GM18867 (cell line): ENCODE measurements around the gene SPACA5B.
"Not testable (repeated sequence)": the region's sequence is repeated elsewhere in the genome, so short reads cannot be mapped to it uniquely, and the experiment has no call there.

ENCODE experiments used
- ATAC-seq: cut with Tn5 transposase; IDR thresholded peaks from one replicate; pipeline ENCODE4 v1.9.1; 2021; ENCODE audit warnings: mild to moderate bottlenecking, moderate library complexity; ENCODE audit not compliant: unreplicated experiment

Gene SPACA5B

DNA sequence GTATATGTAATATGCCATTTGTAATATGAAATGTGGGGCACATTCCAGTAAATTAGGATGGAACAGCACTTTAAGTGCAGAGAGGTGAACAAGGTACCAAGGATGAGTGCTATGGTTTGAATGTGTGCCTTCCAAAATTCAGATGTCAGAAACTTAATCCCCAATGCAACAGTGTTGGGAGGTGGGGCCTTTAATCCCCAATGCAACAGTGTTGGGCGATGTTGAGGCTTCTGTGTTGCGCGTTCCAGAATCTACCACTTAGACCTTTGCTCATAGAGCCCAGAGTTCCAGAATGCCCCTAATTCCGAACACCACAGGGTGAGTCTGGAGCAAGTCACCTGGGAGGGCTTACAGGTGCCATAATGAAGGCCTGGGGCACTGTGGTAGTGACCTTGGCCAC lies at the start of gene SPACA5B:
Gene SPACA5B, plus strand, starts transcription at position 301 of the 400 bp plus-strand sequence. Its CDS starts 62 bp downstream, at position 363.
- ATAC-seq = not testable (repeated sequence)

DNA sequence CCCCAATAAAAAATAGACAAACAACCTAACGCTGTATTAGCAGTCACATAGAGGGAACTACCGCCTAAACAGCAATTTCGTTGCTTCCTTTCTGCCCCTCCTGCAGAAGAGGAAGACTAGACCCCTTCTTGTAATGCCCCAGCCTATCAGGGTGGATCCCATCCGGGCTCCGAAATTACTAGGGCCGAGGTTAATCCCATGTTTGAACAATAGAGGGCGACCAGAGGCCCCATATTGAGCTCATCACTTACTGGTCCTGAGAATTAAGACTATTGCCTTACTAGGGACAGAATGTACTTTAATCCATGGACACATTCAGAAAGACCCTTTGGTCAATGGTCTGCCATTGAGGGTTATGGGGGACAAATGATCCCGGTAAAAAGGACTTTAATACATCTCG lies 47.2 kb upstream of the SPACA5B start:
- peak; percentile 79 for ATAC-seq

DNA sequence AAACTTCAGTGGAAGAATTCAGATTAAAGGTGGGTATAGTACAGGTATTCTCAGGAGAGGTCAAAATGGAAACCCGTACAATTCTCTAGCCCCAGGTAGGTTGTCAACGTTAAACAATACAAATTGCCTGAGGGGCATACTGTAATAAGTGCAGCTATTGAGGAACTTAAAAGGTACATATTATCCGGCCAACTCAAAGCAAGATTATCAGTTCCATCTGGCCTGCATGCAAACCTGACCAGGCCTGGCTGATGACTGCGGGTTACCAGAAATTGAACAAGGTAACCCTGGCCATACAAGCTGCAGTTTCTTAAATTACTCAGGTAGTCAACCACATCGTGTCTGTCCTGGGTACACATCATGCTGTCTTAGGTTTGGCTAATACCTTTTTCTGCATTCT lies 46.7 kb upstream of the SPACA5B start:
- ATAC-seq = no peak

DNA sequence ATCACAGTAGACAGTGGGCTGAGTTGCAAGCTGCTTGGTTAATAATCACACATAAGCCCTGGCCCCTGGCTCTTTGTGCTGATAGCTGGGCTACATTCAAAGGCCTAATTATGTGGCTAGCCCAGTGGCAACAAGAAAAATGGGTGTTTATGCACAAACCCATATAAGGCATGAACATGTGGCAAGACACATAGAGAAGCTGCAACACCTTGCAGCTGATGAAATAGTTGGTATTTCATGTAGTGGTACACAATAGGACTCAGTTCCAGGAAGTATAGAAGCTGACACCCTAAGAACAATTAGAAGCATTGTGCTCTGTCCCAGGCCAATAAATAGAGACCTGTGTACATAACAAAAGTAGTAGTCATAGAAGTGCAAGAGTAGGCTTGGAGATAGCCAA lies 44.3 kb upstream of the SPACA5B start:
- no peak for ATAC-seq

DNA sequence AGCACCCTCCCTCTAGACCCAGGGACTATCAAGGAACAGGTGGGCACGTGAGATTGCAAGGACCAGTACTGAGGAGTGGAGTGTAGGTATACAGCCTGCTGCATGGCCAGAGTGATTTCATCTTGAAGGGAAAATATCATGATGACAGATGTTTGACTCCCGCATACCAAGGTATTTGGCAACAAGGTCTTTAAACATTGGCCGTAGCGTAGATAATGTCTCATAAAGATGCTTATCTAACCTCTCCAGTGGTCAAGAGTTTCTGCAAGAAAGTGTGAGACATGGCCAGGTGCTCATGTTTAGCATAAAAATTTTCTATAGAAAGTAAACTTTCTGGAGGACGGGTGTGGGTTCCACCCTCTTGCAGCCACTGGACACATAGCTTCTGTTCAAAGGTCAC lies 40.3 kb upstream of the SPACA5B start:
- ATAC-seq = no peak

DNA sequence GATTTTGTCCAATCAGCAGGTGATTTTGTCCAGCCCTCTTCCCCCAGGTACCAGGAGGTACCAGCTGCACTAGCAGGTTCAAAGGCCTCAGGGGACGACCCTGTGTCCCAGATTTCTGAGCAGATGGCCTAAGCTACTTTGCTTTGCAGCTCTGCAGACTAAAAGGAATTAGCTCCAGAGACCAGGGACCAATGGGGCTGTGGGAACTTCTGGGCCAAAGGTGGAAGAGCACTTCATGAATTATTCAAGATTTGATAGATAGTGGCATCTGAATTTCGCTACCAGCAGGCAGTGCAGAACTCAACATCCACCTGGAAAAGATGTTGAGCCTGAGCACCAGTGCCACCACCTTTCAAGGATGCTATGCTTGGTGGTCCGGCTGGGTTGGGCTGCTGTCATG lies 37.9 kb upstream of the SPACA5B start:
- ATAC-seq = not testable (repeated sequence)

DNA sequence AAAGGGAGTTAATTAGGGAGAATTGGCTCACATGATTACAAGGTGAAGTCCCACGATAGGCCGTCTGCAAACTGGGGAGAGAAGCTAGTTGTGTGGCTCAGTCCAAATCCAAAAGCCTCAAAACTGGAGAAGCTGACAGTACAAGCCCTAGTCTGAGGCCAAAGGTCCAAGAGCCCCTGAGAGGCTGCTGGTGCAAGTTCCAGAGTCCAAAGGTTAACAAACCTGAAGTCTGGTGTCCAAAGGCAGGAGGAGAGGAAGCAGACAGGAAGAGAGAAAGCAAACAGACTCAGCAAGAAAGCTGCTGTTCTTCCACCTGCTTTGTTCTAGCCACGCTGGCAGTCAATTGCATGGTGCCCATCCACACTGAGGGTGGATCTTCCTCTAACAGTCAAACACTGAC lies 29.0 kb upstream of the SPACA5B start:
- ATAC-seq = no peak

DNA sequence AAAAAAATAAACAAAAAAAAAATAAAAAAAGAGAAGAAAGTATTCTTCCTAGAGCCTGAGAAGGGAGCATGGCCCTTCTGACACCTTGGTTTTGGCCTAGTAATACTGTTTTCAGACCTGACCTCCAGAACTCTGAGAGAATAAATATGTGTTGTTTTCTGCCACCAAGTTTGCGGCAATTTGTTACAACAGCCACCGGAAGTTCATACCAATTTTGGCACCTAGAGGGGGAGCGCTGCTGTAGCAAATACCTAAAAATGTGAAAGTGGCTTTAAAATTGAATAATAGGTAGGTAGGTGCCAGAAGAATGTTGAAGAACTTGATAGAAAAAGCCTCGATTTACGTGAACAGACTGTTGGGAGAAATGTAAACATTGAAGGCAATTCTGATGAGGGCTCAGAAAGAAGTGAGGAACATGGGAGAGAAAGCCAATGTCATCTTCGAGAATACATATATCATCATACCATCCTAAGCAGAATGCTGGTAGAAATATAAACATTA lies 27.5 kb upstream of the SPACA5B start:
- no peak for ATAC-seq

DNA sequence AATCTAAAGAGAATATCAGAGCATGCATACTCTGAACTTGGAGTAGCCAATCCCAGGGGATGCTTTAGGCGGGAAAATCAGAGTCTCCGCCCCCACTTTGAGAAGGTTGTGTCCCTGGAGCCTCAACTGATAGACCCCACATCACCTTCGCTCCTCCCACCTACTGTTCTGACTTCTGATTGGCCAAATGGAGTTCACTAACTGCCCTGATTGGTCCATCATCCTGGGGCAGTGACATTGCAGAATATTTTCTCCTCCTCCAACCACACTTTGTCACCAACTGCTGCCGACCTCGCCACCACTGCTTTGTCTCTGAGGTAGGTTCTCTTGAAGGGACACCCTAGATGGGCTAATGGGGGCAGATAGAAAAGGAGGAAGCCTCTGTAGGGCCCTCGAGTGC lies 22.7 kb upstream of the SPACA5B start:
- ATAC-seq = no peak

DNA sequence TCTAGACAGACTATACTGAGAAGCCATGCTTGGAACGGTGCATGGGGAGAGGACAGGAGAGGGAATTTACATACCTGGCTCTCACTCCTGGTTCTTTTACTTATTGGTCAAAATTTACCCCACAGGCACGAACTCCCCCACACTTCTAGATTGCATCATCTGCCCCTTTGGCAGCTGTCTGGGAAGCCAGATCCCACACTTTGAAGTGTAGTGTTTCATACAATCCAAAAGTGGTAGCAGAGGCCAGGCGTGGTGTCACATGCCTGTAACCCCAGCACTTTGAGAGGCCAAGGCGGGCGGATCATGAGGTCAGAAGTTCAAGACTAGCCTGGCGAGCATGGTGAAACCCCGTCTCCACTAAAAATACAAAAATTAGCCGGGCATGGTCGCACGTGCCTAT lies 5.1 kb upstream of the SPACA5B start:
- not testable (repeated sequence) for ATAC-seq

DNA sequence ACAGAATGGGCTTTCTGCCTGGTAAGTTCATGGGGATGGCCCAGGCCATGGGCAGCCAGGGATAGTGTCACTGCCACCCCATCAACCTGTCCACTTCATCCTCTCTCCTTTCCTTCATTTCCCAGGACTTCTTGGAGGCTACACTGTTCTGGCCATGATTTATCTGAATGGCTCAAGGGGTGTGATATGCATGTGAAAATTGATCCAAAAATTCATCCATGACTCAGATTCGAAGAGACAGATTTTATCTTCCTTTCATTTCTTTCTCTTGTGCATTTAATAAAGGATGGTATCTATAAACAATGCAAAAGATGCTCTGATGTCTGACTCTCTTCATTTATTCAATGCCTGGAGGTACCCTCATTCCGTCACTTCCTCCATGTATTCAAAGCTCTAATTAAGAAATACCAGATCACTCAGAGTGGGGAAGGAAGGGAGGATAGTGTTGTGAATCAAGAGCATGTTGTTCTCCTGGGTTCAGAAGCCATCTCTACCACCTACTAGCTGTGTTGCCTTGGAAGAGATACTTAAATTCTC lies 1.9 kb downstream of the SPACA5B start:
- not testable (repeated sequence) for ATAC-seq

DNA sequence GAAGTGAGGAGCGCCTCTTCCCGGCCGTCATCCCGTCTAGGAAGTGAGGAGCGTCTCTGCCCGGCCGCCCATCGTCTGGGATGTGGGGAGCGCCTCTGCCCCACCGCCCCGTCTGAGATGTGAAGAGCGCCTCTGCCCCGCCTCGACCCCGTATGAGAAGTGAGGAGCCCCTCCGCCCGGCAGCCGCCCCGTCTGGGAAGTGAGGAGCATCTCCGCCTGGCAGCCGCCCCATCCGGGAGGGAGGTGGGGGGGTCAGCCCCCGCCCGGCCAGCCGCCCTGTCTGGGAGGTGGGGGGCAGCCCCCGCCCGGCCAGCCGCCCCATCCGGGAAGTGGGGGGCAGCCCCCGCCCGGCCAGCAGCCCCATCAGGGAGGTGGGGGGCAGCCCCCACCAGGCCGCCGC lies 8.7 kb downstream of the SPACA5B start:
- ATAC-seq = not testable (repeated sequence)

DNA sequence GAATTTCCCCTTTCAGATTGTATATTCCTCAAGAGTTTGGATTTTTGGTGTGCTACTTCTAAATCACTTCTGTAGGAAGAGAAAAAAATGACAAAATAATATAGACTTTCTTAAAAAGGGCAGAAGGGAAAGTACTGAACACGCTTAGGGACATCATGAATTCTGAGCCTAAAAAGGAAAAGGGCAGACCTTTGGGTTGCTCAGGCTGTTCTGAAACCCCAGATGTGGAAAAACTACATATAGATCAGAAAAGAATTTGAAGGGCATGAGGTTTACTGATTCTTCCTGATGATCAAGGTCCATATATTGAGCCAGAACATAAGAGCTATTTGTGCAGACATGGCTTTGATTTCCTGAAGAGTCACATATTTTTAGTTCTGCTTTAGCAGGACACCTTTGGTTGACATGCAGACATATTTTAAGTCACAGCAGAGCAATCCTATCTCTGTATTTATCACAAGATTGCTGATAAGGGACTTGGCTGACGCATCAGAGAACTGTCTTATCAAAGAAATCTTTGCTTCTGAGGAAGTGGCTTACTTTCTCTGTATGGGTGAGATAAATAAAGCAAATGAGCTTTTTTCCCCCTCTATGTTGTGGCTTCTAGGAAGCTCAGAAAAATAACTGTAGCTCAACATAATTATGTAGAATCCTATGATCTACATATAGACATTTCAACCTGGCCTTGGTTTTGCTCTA lies 11.5 kb downstream of the SPACA5B start:
- ATAC-seq = not testable (repeated sequence)

DNA sequence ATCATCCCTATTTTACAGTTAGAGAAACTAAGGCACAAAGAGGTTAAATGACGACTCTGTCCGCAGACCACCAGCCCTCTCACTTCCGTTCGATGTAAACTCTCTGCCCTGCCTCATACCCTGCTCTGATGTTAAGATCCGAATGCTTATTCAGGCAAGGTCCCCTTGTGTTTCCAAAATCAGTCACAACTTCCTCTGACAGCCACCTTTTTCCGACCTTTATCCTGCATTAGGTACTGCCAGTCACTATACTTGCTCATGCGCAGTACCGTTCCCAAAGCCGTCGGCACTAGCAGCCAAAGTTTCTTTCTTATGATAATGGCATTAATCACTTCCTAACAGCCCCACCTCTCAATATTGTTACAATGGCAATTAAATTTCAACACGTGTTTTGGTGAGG lies 12.3 kb downstream of the SPACA5B start:
- not testable (repeated sequence) for ATAC-seq

DNA sequence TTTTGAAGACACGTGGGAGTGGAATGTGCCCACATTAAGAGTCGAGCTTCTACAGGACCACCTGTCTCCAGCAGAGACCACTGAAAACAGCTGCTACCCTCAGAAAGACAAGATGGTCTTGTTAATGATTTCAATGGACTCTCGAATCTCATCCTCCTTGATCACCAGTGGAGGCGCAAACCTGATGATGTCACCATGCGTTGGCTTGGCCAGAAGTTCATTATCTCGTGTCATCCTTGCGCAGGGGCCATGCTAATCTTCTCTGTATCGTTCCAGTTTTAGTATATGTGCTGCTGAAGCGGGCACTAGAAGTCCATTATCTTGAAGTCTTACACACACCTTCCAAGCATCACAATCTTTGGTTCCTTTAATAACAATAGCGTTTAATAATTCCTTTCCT lies 23.3 kb downstream of the SPACA5B start:
- no peak for ATAC-seq

DNA sequence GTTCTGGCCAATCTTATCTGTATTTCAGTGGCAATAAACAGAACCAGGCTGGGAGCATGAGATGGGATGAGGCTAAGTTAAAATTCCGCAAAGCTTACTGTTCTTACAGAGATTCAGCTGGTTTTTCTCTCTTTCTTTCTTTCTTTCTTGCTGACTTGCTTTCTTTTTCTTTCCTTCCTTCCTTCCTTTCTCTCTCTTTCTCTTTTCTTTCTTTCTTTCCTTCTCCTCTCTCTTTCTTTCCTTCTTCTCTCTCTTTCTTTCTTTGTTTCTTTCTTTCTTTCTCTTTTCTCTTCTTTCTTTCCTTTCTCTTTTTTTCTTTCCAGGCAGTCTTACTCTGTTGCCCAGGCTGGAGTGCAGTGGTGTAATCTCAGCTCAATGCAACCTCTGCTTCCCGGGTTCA lies 24.4 kb downstream of the SPACA5B start:
- no peak for ATAC-seq

DNA sequence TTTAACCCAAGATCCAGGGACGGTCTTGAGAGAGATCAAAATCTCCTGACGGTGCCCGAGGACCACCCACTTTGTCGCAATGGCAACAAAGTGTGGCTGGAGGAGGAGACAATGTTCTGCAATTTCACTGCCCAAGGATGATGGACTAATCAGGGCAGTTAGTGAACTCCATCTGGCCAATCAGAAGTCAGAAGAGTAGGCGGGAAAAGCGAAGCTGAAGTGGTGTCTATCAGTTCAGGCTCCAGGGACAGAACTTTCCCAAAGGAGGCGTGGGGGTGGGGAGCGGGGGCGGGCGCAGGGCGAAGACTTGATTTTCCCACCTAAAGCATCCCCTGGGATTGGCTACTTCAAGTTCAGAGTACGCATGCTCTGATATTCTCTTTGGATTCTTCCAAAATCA lies 25.6 kb downstream of the SPACA5B start:
- no peak for ATAC-seq

DNA sequence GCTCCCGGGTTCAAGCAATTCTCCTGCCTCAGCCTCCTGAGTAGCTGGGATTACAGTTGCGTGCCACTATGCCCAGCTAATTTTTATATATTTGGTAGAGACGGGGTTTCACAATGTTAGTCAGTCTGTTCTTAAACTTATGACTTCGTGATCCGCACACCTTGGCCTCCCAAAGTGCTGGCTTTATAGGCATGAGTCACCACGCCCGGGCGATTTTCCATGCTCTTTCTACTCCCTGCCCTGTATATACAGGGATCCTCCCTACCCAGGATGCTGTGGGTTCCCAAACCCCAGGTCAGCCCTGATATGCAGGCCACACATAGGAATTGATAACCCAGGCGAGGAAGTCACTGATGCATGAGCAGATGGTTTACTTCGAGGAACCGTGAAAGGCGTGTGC lies 34.8 kb downstream of the SPACA5B start:
- ATAC-seq = no peak

DNA sequence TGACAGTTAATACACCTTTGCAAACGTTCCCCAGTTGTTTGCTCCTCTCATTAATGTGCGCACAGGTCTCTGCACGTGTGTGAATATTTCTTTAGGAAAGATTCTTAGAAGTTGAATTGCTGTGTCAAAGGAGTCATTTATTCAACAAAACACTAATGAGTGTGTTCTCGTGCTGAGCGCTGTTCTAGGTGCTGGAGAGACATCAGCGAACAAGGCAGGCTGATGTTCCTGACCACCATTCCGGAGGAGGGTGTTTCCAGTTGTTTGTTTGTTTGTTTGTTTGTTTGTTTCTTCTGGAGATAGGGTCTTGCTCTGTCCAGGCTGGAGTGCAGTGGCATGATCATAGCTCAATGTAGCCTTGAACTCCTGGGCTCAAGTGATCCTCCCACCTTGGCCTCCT lies 35.9 kb downstream of the SPACA5B start:
- ATAC-seq = not testable (repeated sequence)

DNA sequence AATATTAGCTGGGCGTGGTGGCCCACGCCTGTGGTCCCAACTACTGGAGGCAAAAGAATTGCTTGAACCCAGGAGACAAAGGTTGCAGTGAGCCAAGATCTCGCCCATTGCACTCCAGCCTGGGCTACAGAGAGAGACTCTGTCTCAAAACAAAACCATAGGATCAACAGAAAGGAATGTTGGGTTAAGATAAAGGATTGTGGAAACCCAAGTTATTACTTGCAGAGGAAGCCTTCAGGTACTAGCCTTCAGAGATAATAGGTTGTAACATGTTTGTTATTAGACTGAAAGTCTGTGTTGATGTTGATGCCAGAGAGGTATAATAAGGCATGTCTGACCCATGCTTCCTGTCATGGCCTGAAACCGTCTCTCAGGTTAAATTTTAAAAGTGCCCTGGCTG lies 49.3 kb downstream of the SPACA5B start:
- ATAC-seq = no peak

DNA sequence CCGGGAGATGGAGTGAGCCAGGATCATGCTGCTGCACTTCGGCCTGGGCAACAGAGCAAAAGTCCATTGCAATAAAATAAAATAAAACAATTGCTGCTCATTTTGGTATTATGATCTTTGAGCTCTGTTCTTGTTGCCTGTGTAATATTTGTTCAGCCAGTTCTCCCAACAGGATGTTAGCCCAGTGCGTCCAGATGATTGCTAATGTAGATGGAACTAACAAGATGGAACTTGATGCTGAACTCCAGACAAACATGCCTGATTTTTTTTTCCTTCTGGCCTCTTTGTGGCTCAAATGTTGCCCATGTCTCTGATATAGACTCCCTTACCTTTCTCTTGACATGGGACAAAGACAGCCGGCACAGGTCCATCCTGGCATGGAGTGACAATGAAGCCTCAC lies 50.4 kb downstream of the SPACA5B start:
- no peak for ATAC-seq

DNA sequence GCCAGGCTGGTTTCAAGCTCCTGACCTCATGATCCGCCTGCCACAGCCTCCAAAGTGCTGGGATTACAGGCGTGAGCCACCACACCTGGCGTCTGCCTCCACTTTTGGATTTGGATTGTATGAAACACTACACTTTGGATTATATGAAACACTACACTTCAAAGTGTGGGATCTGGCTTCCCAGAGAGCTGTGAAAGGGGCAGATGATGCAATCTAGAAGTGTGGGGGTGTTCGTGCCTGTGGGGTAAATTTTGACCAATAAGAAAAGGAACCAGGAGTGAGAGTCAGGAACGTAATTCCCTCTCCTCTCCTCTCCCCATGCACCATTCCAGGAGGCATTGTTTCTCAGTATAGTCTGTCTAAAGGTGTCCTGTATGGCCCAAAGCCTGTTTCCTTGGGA lies 51.5 kb downstream of the SPACA5B start:
- not testable (repeated sequence) for ATAC-seq
